Dendritic cell treated with granulocyte-macrophage colony-stimulating factor and Interleukin-4, amounts not matched to agents 40 ng/mL and 50 ng/mL, for 4 days (primary cell): Measurements from ENCODE around the gene TP53BP2.

Source experiments
- H3K27ac Mint-ChIP-seq: one replicate; pipeline ENCODE4 v1.8.0; 2022; ENCODE audit warnings: mild to moderate bottlenecking, mixed read lengths
- H3K27me3 Mint-ChIP-seq: one replicate; pipeline ENCODE4 v1.8.0; 2022; ENCODE audit warnings: mild to moderate bottlenecking, mixed read lengths
- H3K36me3 Mint-ChIP-seq: one replicate; pipeline ENCODE4 v1.8.0; 2022; ENCODE audit warnings: low read depth, mixed read lengths
- H3K4me1 Mint-ChIP-seq: one replicate; pipeline ENCODE4 v1.8.0; 2022; ENCODE audit warnings: low read depth, mixed read lengths
- H3K4me3 Mint-ChIP-seq: one replicate; pipeline ENCODE4 v1.8.0; 2022; ENCODE audit warnings: mild to moderate bottlenecking, moderate library complexity, mixed read lengths
- H3K9me3 Mint-ChIP-seq: one replicate; pipeline ENCODE4 v1.8.0; 2022; ENCODE audit warnings: mixed read lengths
- intact Hi-C: fragments of 100-400 bp; cut with micrococcal nuclease; formaldehyde crosslinking; loops from one replicate; pipeline ENCODE4 v1.15.0; 2022

The TP53BP2 gene

GRCh38 chr1:223770621-223771315 is 75.0 kb downstream of the TP53BP2 start:
- Mint-ChIP-seq H3K4me1 (no peaks in the 10 kb centered on the region), H3K27me3 (no peaks in the 10 kb centered on the region), H3K9me3 (no peaks in the 10 kb centered on the region), H3K36me3 (peaks cover 83% of the 10 kb centered on the region), H3K27ac (peak overlapping the region; percentile 5), H3K4me3 (no peak overlapping the region)
- intact Hi-C loops = loop anchor here (10.0 kb wide), 1 partner anchor 614 kb away; no protein-coding TSS in a partner anchor

- Mint-ChIP-seq H3K27me3 (no peaks in the 10 kb centered on the region), H3K9me3 (no peaks in the 10 kb centered on the region), H3K27ac (no peak overlapping the region), H3K4me3 (no peak overlapping the region), H3K4me1 (no peaks in the 10 kb centered on the region), H3K36me3 (peaks cover 84% of the 10 kb centered on the region)
- intact Hi-C loops = no loop called here
Observed at GRCh38 chr1:223765719-223766340, 79.9 kb downstream of the TP53BP2 start.

- Mint-ChIP-seq H3K4me1 (no peaks in the 10 kb centered on the region), H3K27ac (no peak overlapping the region), H3K36me3 (peaks cover 86% of the 10 kb centered on the region), H3K27me3 (no peaks in the 10 kb centered on the region), H3K9me3 (no peaks in the 10 kb centered on the region), H3K4me3 (no peak overlapping the region)
- intact Hi-C loops = no loop called here
Observed at GRCh38 chr1:223765036-223765718, 80.6 kb downstream of the TP53BP2 start.

- Mint-ChIP-seq H3K4me1 (no peaks in the 10 kb centered on the region), H3K27me3 (no peaks in the 10 kb centered on the region), H3K9me3 (no peaks in the 10 kb centered on the region), H3K36me3 (peaks cover 86% of the 10 kb centered on the region), H3K27ac (no peak overlapping the region), H3K4me3 (no peak overlapping the region)
- intact Hi-C loops = no loop called here
Observed at GRCh38 chr1:223763881-223764280, 81.9 kb downstream of the TP53BP2 start.

GRCh38 chr1:223763251-223763650 is 82.5 kb downstream of the TP53BP2 start:
- no peaks in the 10 kb centered on the region for H3K9me3 Mint-ChIP-seq
- peaks cover 88% of the 10 kb centered on the region for H3K36me3 Mint-ChIP-seq
- intact Hi-C loops = no loop called here
- no peaks in the 10 kb centered on the region for H3K27me3 Mint-ChIP-seq
- no peak overlapping the region for H3K4me3 Mint-ChIP-seq
- H3K27ac Mint-ChIP-seq = peak overlapping the region; percentile 21
- H3K4me1 Mint-ChIP-seq = no peaks in the 10 kb centered on the region

GRCh38 chr1:223761411-223761810 is 84.3 kb downstream of the TP53BP2 start:
- H3K4me3 Mint-ChIP-seq = no peak overlapping the region
- H3K27ac Mint-ChIP-seq = no peak overlapping the region
- H3K27me3 Mint-ChIP-seq = no peaks in the 10 kb centered on the region
- H3K4me1 Mint-ChIP-seq = no peaks in the 10 kb centered on the region
- H3K9me3 Mint-ChIP-seq = no peaks in the 10 kb centered on the region
- H3K36me3 Mint-ChIP-seq = peaks cover 100% of the 10 kb centered on the region
- intact Hi-C loops = no loop called here

- no peak overlapping the region for H3K27ac Mint-ChIP-seq
- H3K4me1 Mint-ChIP-seq = no peaks in the 10 kb centered on the region
- H3K27me3 Mint-ChIP-seq = no peaks in the 10 kb centered on the region
- H3K9me3 Mint-ChIP-seq = no peaks in the 10 kb centered on the region
- intact Hi-C loops = no loop called here
- H3K36me3 Mint-ChIP-seq = peaks cover 100% of the 10 kb centered on the region
- no peak overlapping the region for H3K4me3 Mint-ChIP-seq
Observed at GRCh38 chr1:223760833-223761232, 84.9 kb downstream of the TP53BP2 start.

- Mint-ChIP-seq H3K4me3 (no peak overlapping the region), H3K4me1 (no peaks in the 10 kb centered on the region), H3K27me3 (no peaks in the 10 kb centered on the region), H3K27ac (no peak overlapping the region), H3K36me3 (peaks cover 99% of the 10 kb centered on the region), H3K9me3 (no peaks in the 10 kb centered on the region)
- intact Hi-C loops = no loop called here
Observed at GRCh38 chr1:223759273-223759672, 86.5 kb downstream of the TP53BP2 start.

GRCh38 chr1:223758734-223759133 is 87.0 kb downstream of the TP53BP2 start:
- intact Hi-C loops = no loop called here
- no peak overlapping the region for H3K27ac Mint-ChIP-seq
- H3K9me3 Mint-ChIP-seq = no peaks in the 10 kb centered on the region

GRCh38 chr1:223756806-223757700 is 88.7 kb downstream of the TP53BP2 start:
- Mint-ChIP-seq H3K9me3 (no peaks in the 10 kb centered on the region), H3K27ac (no peak overlapping the region), H3K27me3 (no peaks in the 10 kb centered on the region), H3K4me3 (no peak overlapping the region), H3K36me3 (peaks cover 98% of the 10 kb centered on the region), H3K4me1 (no peaks in the 10 kb centered on the region)
- intact Hi-C loops = no loop called here

More at GRCh38 chr1:223758734-223759133, 87.0 kb downstream of the TP53BP2 start:
- Mint-ChIP-seq H3K27me3 (no peaks in the 10 kb centered on the region), H3K4me1 (no peaks in the 10 kb centered on the region), H3K4me3 (no peak overlapping the region), H3K36me3 (peaks cover 98% of the 10 kb centered on the region)

GRCh38 chr1:223755992-223756775 is 89.6 kb downstream of the TP53BP2 start:
- peaks cover 98% of the 10 kb centered on the region for H3K36me3 Mint-ChIP-seq
- H3K27ac Mint-ChIP-seq = no peak overlapping the region

GRCh38 chr1:223755432-223755792 is 90.3 kb downstream of the TP53BP2 start:
- no peak overlapping the region for H3K27ac Mint-ChIP-seq
- intact Hi-C loops = no loop called here
- no peaks in the 10 kb centered on the region for H3K9me3 Mint-ChIP-seq
- H3K4me3 Mint-ChIP-seq = no peak overlapping the region
- H3K36me3 Mint-ChIP-seq = peaks cover 98% of the 10 kb centered on the region
- no peaks in the 10 kb centered on the region for H3K27me3 Mint-ChIP-seq
- no peaks in the 10 kb centered on the region for H3K4me1 Mint-ChIP-seq

More at GRCh38 chr1:223755992-223756775, 89.6 kb downstream of the TP53BP2 start:
- Mint-ChIP-seq H3K4me1 (no peaks in the 10 kb centered on the region), H3K4me3 (no peak overlapping the region), H3K27me3 (no peaks in the 10 kb centered on the region), H3K9me3 (no peaks in the 10 kb centered on the region)
- intact Hi-C loops = no loop called here
